ENCODE measurements around the gene COX4I2. TPM values are rescaled to one million over a fixed set of nuclear protein-coding genes. Genes with fewer than 3 reads are reported as not detected.

Gene COX4I2
- total RNA-seq, 2 experiments from 2014 or later: not detected

GRCh38 chr20:31687777-31688176 lies 50.1 kb downstream of the COX4I2 start:
- H3K36me3 Mint-ChIP-seq (ENCODE audit: low read depth): peaks cover 65% of the 10 kb centered on the region
- intact Hi-C loops (cut with DNase I, micrococcal nuclease): no loop called here
- CTCF ChIA-PET: interaction anchor here (0.6 to 1.1 kb wide), 2 partner anchors 33 to 34 kb away, joined by 3 to 4 read pairs; partner anchors contain the start of gene BCL2L1
- DNase-seq: no peak
- H3K4me3 Mint-ChIP-seq: no peak overlapping the region
- peaks cover 66% of the 10 kb centered on the region for H3K4me1 Mint-ChIP-seq
- no peaks in the 10 kb centered on the region for H3K27me3 Mint-ChIP-seq
- POLR2A ChIA-PET: no interaction called here
- H3K9me3 Mint-ChIP-seq (ENCODE audit: low read depth): no peaks in the 10 kb centered on the region
- ATAC-seq: no peak
- no peak overlapping the region for H3K27ac Mint-ChIP-seq

- ChIA-PET POLR2A (no interaction called here), CTCF (no interaction called here)
- DNase-seq (no peak), ATAC-seq (no peak)
- H3K27me3 Mint-ChIP-seq: no peaks in the 10 kb centered on the region
- H3K27ac Mint-ChIP-seq: no peak overlapping the region
- no peak overlapping the region for H3K4me3 Mint-ChIP-seq
- H3K4me1 Mint-ChIP-seq: peaks cover 60% of the 10 kb centered on the region
- peaks cover 57% of the 10 kb centered on the region for H3K36me3 Mint-ChIP-seq (ENCODE audit: low read depth)
- intact Hi-C loops (cut with DNase I, micrococcal nuclease): no loop called here
- no peaks in the 10 kb centered on the region for H3K9me3 Mint-ChIP-seq (ENCODE audit: low read depth)
Measured at GRCh38 chr20:31689141-31689540, 51.4 kb downstream of the COX4I2 start.

- ChIA-PET CTCF (interaction anchor here (1.3 kb wide), 1 partner anchor 10 kb away, joined by 5 read pairs; no protein-coding TSS in a partner anchor), POLR2A (no interaction called here)
- peaks cover 62% of the 10 kb centered on the region for H3K4me1 Mint-ChIP-seq
- H3K9me3 Mint-ChIP-seq (ENCODE audit: low read depth): no peaks in the 10 kb centered on the region
- ATAC-seq (no peak), DNase-seq (no peak)
- H3K36me3 Mint-ChIP-seq (ENCODE audit: low read depth): peaks cover 56% of the 10 kb centered on the region
- no peaks in the 10 kb centered on the region for H3K27me3 Mint-ChIP-seq
- intact Hi-C loops (cut with DNase I, micrococcal nuclease): no loop called here
- no peak overlapping the region for H3K4me3 Mint-ChIP-seq
- peak overlapping the region; percentile 74 for H3K27ac Mint-ChIP-seq
Measured at GRCh38 chr20:31690124-31690666, 52.5 kb downstream of the COX4I2 start.

- ATAC-seq: peak; percentile 23
- intact Hi-C loops (cut with DNase I, micrococcal nuclease): no loop called here
- ChIA-PET POLR2A (no interaction called here), CTCF (interaction anchor here (0.6 to 2.0 kb wide), 5 partner anchors 9 to 130 kb away, joined by 3 to 7 read pairs (median 4); partner anchors contain the start of gene BCL2L1)
- H3K4me1 Mint-ChIP-seq: peaks cover 60% of the 10 kb centered on the region
- H3K27ac Mint-ChIP-seq: peak overlapping the region; percentile 44
- H3K36me3 Mint-ChIP-seq (ENCODE audit: low read depth): peaks cover 62% of the 10 kb centered on the region
- no peaks in the 10 kb centered on the region for H3K27me3 Mint-ChIP-seq
- H3K4me3 Mint-ChIP-seq: no peak overlapping the region
- no peak for DNase-seq
- H3K9me3 Mint-ChIP-seq (ENCODE audit: low read depth): no peaks in the 10 kb centered on the region
Measured at GRCh38 chr20:31691646-31692275, 54.0 kb downstream of the COX4I2 start.

GRCh38 chr20:31693402-31693801 lies 55.7 kb downstream of the COX4I2 start:
- Mint-ChIP-seq H3K4me3 (no peak overlapping the region), H3K9me3 (ENCODE audit: low read depth) (no peaks in the 10 kb centered on the region), H3K36me3 (ENCODE audit: low read depth) (peaks cover 64% of the 10 kb centered on the region), H3K27ac (no peak overlapping the region), H3K4me1 (peaks cover 60% of the 10 kb centered on the region), H3K27me3 (no peaks in the 10 kb centered on the region)
- ChIA-PET POLR2A (interaction anchor here (1.0 kb wide), 1 partner anchor 27 kb away, joined by 4 read pairs; no protein-coding TSS in a partner anchor), CTCF (interaction anchor here (1.0 kb wide), 1 partner anchor 31 kb away, joined by 6 read pairs; no protein-coding TSS in a partner anchor)
- intact Hi-C loops (cut with DNase I, micrococcal nuclease): no loop called here
- no peak for DNase-seq
- ATAC-seq: no peak

- H3K9me3 Mint-ChIP-seq (ENCODE audit: low read depth): no peaks in the 10 kb centered on the region
- H3K36me3 Mint-ChIP-seq (ENCODE audit: low read depth): peaks cover 65% of the 10 kb centered on the region
- DNase-seq (no peak), ATAC-seq (no peak)
- ChIA-PET POLR2A (no interaction called here), CTCF (interaction anchor here (1.0 kb wide), 1 partner anchor 30 kb away, joined by 6 read pairs; no protein-coding TSS in a partner anchor)
- peaks cover 61% of the 10 kb centered on the region for H3K4me1 Mint-ChIP-seq
- no peak overlapping the region for H3K4me3 Mint-ChIP-seq
- intact Hi-C loops (cut with DNase I, micrococcal nuclease): no loop called here
- peak overlapping the region; percentile 75 for H3K27ac Mint-ChIP-seq
- H3K27me3 Mint-ChIP-seq: no peaks in the 10 kb centered on the region
Measured at GRCh38 chr20:31693987-31694661, 56.4 kb downstream of the COX4I2 start.

Small RNA genes within 50 kb of the gene (microRNA-seq; reads per million reads assigned to microRNA genes)
- gene MIR3193 (ENCODE audit: borderline replicate concordance): not detected

Other genes starting within 250 kb of the COX4I2 start
- not detected for gene DEFB119, start 247.3 kb upstream of the COX4I2 start, total RNA-seq
- not detected for gene DEFB121, start 231.7 kb upstream of the COX4I2 start, total RNA-seq
- not detected for gene DEFB123, start 197.3 kb upstream of the COX4I2 start, total RNA-seq
- not detected for gene DEFB124, start 162.8 kb upstream of the COX4I2 start, total RNA-seq
- not detected for gene REM1, start 162.6 kb upstream of the COX4I2 start, total RNA-seq
- gene HM13, start 123.5 kb upstream of the COX4I2 start, total RNA-seq: 100 to 1,000 TPM; 108 to 111 TPM
- 1 to 10 TPM; 2.2 to 3.5 TPM for gene ID1, start 32.6 kb upstream of the COX4I2 start, total RNA-seq
- gene BCL2L1, start 85.0 kb downstream of the COX4I2 start, total RNA-seq: 100 to 1,000 TPM; 107 to 121 TPM
- gene TPX2, start 101.4 kb downstream of the COX4I2 start, total RNA-seq: 100 to 1,000 TPM; 137 to 179 TPM
- gene MYLK2, start 181.4 kb downstream of the COX4I2 start, total RNA-seq: under 1 TPM; 0.39 TPM
- gene FOXS1, start 207.7 kb downstream of the COX4I2 start, total RNA-seq: not detected
- gene DUSP15, start 232.6 kb downstream of the COX4I2 start, total RNA-seq: not detected
- gene TTLL9, start 232.7 kb downstream of the COX4I2 start, total RNA-seq: not detected